ENCODE data around the gene ZNF540.
"Not testable (repeated sequence)": the region's sequence is repeated elsewhere in the genome, so short reads cannot be mapped to it uniquely, and the experiment has no call there.

GRCh38 chr19:37657157-37657556, 62.5 kb downstream of the ZNF540 start:
- not testable (repeated sequence) for TF ChIP-seq CTCF, MYC, MAX (IDR thresholded peaks at IDR 0.05; ENCODE audit: low read depth, low read length)
